Measurements from ENCODE around the gene SORCS2. TPM values are rescaled to one million over a fixed set of nuclear protein-coding genes. Genes with fewer than 3 reads are reported as not detected.

SORCS2 gene
- total RNA-seq, 3 donors from 2014 or later, result 0.66 to 1.3 (median 0.80) TPM

DNA sequence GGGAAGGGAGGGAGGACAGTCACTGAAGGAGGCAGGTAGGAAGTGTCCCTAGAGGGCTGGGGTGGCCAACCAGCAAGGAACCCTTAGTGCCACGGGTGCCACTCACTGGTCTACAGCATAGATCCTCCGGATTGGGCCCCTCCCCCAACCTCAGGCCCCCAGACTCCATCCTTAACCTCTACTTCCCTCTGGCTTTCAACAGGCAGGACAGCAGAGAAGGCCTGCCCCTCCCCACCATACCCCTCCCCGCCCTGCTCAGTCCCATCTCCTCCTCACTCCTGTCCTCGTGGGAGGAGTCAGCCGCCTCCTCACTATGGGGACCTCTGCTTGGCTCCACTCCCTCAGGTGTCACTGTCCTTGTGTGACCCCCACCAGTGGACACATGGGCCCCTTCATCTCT, 320.1 kb downstream of the SORCS2 start:
- Histone ChIP-seq H3K27ac (no peak overlapping the region), H3K9me3 (no peaks in the 10 kb centered on the region), H3K36me3 (no peaks in the 10 kb centered on the region), H3K27me3 (peaks cover 0 to 12% of the 10 kb centered on the region in 2 donors), H3K4me3 (no peak overlapping the region), H3K4me1 (no peaks in the 10 kb centered on the region)
- intact Hi-C loops (cut with DNase I; ENCODE audit: low total_unique reads), result no loop called here
- DNase-seq (ENCODE audit: low spot score in 2 of 2), result no peak
- no peak for TF ChIP-seq POLR2A (IDR thresholded peaks at IDR 0.05)
- no peak for TF ChIP-seq POLR2AphosphoS5 (IDR thresholded peaks at IDR 0.05)
- TF ChIP-seq, protein P1, sequence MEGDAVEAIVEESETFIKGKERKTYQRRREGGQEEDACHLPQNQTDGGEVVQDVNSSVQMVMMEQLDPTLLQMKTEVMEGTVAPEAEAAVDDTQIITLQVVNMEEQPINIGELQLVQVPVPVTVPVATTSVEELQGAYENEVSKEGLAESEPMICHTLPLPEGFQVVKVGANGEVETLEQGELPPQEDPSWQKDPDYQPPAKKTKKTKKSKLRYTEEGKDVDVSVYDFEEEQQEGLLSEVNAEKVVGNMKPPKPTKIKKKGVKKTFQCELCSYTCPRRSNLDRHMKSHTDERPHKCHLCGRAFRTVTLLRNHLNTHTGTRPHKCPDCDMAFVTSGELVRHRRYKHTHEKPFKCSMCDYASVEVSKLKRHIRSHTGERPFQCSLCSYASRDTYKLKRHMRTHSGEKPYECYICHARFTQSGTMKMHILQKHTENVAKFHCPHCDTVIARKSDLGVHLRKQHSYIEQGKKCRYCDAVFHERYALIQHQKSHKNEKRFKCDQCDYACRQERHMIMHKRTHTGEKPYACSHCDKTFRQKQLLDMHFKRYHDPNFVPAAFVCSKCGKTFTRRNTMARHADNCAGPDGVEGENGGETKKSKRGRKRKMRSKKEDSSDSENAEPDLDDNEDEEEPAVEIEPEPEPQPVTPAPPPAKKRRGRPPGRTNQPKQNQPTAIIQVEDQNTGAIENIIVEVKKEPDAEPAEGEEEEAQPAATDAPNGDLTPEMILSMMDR (IDR thresholded peaks at IDR 0.05), result no peak

DNA sequence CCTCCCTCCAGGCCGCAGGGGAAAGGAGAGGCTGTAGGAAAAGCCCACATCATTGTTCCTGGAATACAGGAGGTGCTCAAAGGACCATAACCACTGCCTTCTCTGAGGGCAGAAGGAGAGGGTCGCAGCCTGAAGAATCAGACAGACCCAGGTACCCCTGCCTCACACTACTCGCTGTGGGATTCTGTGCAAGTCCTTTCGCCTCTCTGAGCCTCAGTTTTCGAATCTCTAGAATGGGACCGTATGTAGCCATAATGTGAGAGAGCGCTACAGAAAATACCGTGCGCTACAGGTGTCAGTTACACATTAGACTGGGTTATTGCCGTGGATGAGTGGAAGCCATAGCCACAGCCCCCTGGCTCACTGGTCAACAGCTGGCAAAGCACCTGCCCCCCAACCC, 320.6 kb downstream of the SORCS2 start:
- TF ChIP-seq POLR2AphosphoS5 (IDR thresholded peaks at IDR 0.05) (no peak), POLR2A (IDR thresholded peaks at IDR 0.05) (no peak)
- TF ChIP-seq, protein P1 (IDR thresholded peaks at IDR 0.05), result no peak
- H3K27me3 ChIP-seq, result peaks cover 0 to 12% of the 10 kb centered on the region in 2 donors
- intact Hi-C loops (cut with DNase I; ENCODE audit: low total_unique reads), result no loop called here
- no peaks in the 10 kb centered on the region for H3K4me1 ChIP-seq
- DNase-seq (ENCODE audit: low spot score in 2 of 2), result no peak
- H3K36me3 ChIP-seq, result no peaks in the 10 kb centered on the region
- no peak overlapping the region for H3K27ac ChIP-seq
- no peaks in the 10 kb centered on the region for H3K9me3 ChIP-seq
- no peak overlapping the region for H3K4me3 ChIP-seq

DNA sequence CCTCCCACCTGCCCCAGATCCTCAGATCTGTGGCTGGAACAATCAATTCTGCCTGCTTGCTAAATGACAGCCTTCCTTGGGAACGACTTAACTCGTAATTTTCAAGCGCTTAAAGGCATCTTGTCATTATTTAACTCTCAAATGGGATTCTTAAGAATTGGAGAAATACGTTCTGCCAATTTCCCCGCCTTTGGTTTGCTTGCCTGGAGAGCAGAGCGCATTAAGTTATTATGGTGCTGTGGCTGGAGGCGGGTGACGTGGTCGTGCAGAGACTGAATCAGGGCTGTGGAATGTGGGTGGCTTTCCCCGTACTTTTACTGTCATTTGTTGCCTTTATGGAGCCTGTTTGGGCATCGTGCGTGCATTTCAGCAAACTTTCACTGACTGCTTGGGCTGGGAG, 321.3 kb downstream of the SORCS2 start:
- H3K9me3 ChIP-seq, result no peaks in the 10 kb centered on the region
- H3K4me3 ChIP-seq, result no peak overlapping the region
- DNase-seq (ENCODE audit: low spot score in 2 of 2), result no peak
- H3K27me3 ChIP-seq, result peaks cover 0 to 12% of the 10 kb centered on the region in 2 donors
- TF ChIP-seq POLR2A (IDR thresholded peaks at IDR 0.05), result no peak
- no peak for TF ChIP-seq POLR2AphosphoS5 (IDR thresholded peaks at IDR 0.05)
- TF ChIP-seq, protein P1 (IDR thresholded peaks at IDR 0.05), result no peak
- H3K4me1 ChIP-seq, result no peaks in the 10 kb centered on the region
- intact Hi-C loops (cut with DNase I; ENCODE audit: low total_unique reads), result no loop called here
- H3K27ac ChIP-seq, result no peak overlapping the region
- no peaks in the 10 kb centered on the region for H3K36me3 ChIP-seq

DNA sequence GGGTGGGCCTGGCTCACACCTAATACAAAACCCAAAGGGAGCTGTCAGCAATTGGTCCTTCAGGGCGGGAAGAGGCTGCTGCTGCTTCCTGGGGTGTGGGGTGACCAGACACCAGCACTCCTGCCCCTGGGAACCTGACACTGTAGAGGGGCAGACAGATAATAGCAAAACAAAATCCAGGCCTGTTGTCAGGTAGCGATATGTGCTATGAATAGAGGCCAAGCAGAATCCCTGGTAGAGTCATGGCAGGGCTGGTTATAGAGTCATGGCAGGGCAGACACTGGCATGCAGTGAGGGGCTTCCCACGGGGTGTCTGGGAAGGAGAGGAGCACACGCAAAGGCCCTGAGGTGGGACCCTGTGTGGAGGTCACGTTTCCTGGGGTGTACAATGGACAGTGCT, 321.9 kb downstream of the SORCS2 start:
- no peak overlapping the region for H3K27ac ChIP-seq
- H3K9me3 ChIP-seq, result no peaks in the 10 kb centered on the region
- no peak overlapping the region for H3K4me3 ChIP-seq
- no peaks in the 10 kb centered on the region for H3K36me3 ChIP-seq
- no peak for DNase-seq (ENCODE audit: low spot score in 2 of 2)
- intact Hi-C loops (cut with DNase I; ENCODE audit: low total_unique reads), result no loop called here
- no peak for TF ChIP-seq POLR2AphosphoS5 (IDR thresholded peaks at IDR 0.05)
- TF ChIP-seq POLR2A (IDR thresholded peaks at IDR 0.05), result no peak
- TF ChIP-seq, protein P1 (IDR thresholded peaks at IDR 0.05), result no peak
- H3K4me1 ChIP-seq, result no peaks in the 10 kb centered on the region
- peaks cover 0 to 15% of the 10 kb centered on the region in 2 donors for H3K27me3 ChIP-seq

DNA sequence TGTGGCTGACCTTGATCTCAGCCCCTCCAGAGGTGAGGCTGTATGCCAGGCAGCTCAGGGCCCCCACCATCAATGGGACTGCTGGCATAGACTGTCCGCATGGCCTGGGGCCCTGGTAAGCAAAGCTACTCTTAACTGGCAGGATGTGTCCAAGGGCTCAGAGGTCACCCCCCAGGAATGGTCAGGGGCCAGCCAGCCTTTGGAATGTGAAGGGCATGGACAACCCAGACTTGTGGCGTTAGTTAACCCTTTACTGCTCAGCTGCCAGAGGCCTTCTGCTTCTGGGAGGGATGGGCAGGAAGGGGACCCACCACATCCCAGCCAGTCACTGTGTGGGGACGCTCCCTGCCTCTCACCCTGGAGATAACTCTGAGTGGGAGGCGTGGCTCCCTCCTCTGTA, 322.5 kb downstream of the SORCS2 start:
- Histone ChIP-seq H3K4me3 (no peak overlapping the region), H3K27ac (no peak overlapping the region)
- intact Hi-C loops (cut with DNase I; ENCODE audit: low total_unique reads), result loop anchor here (5.0 kb wide), 1 partner anchor 1032 kb away; no protein-coding TSS in a partner anchor

More for the DNA sequence above, 322.5 kb downstream of the SORCS2 start:
- Histone ChIP-seq H3K36me3 (no peaks in the 10 kb centered on the region), H3K4me1 (no peaks in the 10 kb centered on the region), H3K9me3 (no peaks in the 10 kb centered on the region), H3K27me3 (peaks cover 0 to 20% of the 10 kb centered on the region in 2 donors)
- DNase-seq (ENCODE audit: low spot score in 2 of 2), result no peak
- TF ChIP-seq POLR2AphosphoS5 (IDR thresholded peaks at IDR 0.05) (no peak), POLR2A (IDR thresholded peaks at IDR 0.05) (no peak)
- TF ChIP-seq, protein P1 (IDR thresholded peaks at IDR 0.05), result no peak

Measured in breast epithelium (tissue), 4 donors.